H9 (cell line): ENCODE results near the gene GTF3C1. TPM values are rescaled to one million over a fixed set of nuclear protein-coding genes. Genes with fewer than 3 reads are reported as not detected.

Experiments used
- DNase-seq: peaks from one replicate; pipeline ENCODE4 v3.0.0-alpha.2; 2017
- H2AFZ ChIP-seq: one replicate; pipeline ENCODE4 v1.6.1; 2013; ENCODE audit warnings: mild to moderate bottlenecking, low read length, control low read depth, moderate library complexity
- H2AK5ac ChIP-seq: 2 replicates; pipeline ENCODE4 v1.6.1; 2013; ENCODE audit warnings: low read length, control low read depth, mixed read lengths; ENCODE audit not compliant: insufficient read length
- H2BK120ac ChIP-seq: one replicate; pipeline ENCODE4 v1.6.1; 2013; ENCODE audit warnings: low read depth, mild to moderate bottlenecking, low read length, control low read depth, inconsistent platforms; ENCODE audit not compliant: poor library complexity, severe bottlenecking
- H2BK12ac ChIP-seq: 2 replicates; pipeline ENCODE4 v1.6.1; 2013; ENCODE audit warnings: low read length, control low read depth, mixed read lengths, low read depth; ENCODE audit not compliant: insufficient read length
- H2BK15ac ChIP-seq: 2 replicates; pipeline ENCODE4 v1.6.1; 2013; ENCODE audit warnings: low read depth, low read length, control low read depth
- H2BK20ac ChIP-seq: one replicate; pipeline ENCODE4 v1.6.1; 2013; ENCODE audit warnings: low read depth, mild to moderate bottlenecking, low read length, control low read depth, inconsistent platforms; ENCODE audit not compliant: poor library complexity, severe bottlenecking
- H2BK5ac ChIP-seq: 2 replicates; pipeline ENCODE4 v1.6.1; 2013; ENCODE audit warnings: low read length, control low read depth, mixed read lengths; ENCODE audit not compliant: insufficient read length
- H3K14ac ChIP-seq: 2 replicates; pipeline ENCODE4 v1.6.1; 2013; ENCODE audit warnings: low read length, control low read depth; ENCODE audit not compliant: insufficient read depth
- H3K18ac ChIP-seq: 2 replicates; pipeline ENCODE4 v1.6.1; 2013; ENCODE audit warnings: low read depth, mild to moderate bottlenecking, mixed read lengths, low read length, control low read depth; ENCODE audit not compliant: insufficient read length
- H3K23ac ChIP-seq: 2 replicates; pipeline ENCODE4 v1.6.1; 2013; ENCODE audit warnings: low read length, control low read depth, mixed read lengths, low read depth; ENCODE audit not compliant: insufficient read length
- H3K23me2 ChIP-seq: 2 replicates; pipeline ENCODE4 v1.6.1; 2013; ENCODE audit warnings: low read depth, mild to moderate bottlenecking, mixed read lengths, low read length, control low read depth; ENCODE audit not compliant: insufficient read length, poor library complexity, severe bottlenecking
- H3K27ac ChIP-seq: 2 replicates; pipeline ENCODE4 v1.5.1; 2013; ENCODE audit warnings: low read length, control low read depth, mixed read lengths, low read depth; ENCODE audit not compliant: insufficient read length
- H3K27me3 ChIP-seq: 2 replicates; pipeline ENCODE4 v1.6.1; 2013; ENCODE audit warnings: low read length, control low read depth, inconsistent platforms; ENCODE audit not compliant: insufficient read depth
- H3K4ac ChIP-seq: 2 replicates; pipeline ENCODE4 v1.6.1; 2013; ENCODE audit warnings: low read depth, mild to moderate bottlenecking, control low read depth, inconsistent platforms, low read length, moderate library complexity
- H3K4me1 ChIP-seq: 2 replicates; pipeline ENCODE4 v1.6.1; 2013; ENCODE audit warnings: low read length, control low read depth, inconsistent platforms; ENCODE audit not compliant: insufficient read depth
- H3K4me2 ChIP-seq: 2 replicates; pipeline ENCODE4 v1.6.1; 2013; ENCODE audit warnings: low read length, control low read depth, mixed read lengths; ENCODE audit not compliant: insufficient read length, insufficient read depth
- H3K56ac ChIP-seq: 2 replicates; pipeline ENCODE4 v1.6.1; 2013; ENCODE audit warnings: low read depth, mild to moderate bottlenecking, mixed read lengths, low read length, control low read depth; ENCODE audit not compliant: insufficient read length
- H3K79me1 ChIP-seq: 2 replicates; pipeline ENCODE4 v1.6.1; 2013; ENCODE audit warnings: low read depth, mild to moderate bottlenecking, moderate library complexity, low read length, control low read depth, inconsistent platforms; ENCODE audit not compliant: insufficient read depth, poor library complexity, severe bottlenecking
- H3K79me2 ChIP-seq: 2 replicates; pipeline ENCODE4 v1.6.1; 2013; ENCODE audit warnings: low read length, control low read depth, inconsistent platforms; ENCODE audit not compliant: insufficient read depth
- H3K9ac ChIP-seq: 2 replicates; pipeline ENCODE4 v1.6.1; 2013; ENCODE audit warnings: low read length, control low read depth, mixed read lengths; ENCODE audit not compliant: insufficient read length; ENCODE audit errors: extremely low read depth
- H3K9me3 ChIP-seq: one replicate; pipeline ENCODE4 v1.6.1; 2013; ENCODE audit warnings: low read depth, low read length, inconsistent platforms; ENCODE audit not compliant: control insufficient read depth
- H3T11ph ChIP-seq: one replicate; pipeline ENCODE4 v1.6.1; 2013; ENCODE audit warnings: mild to moderate bottlenecking, low read length, control low read depth, inconsistent platforms
- H4K20me1 ChIP-seq: one replicate; pipeline ENCODE4 v1.6.1; 2013; ENCODE audit not compliant: control insufficient read depth, insufficient read length, insufficient read depth
- H4K5ac ChIP-seq: 2 replicates; pipeline ENCODE4 v1.6.1; 2013; ENCODE audit warnings: low read depth, mild to moderate bottlenecking, mixed read lengths, low read length, control low read depth; ENCODE audit not compliant: insufficient read length
- H4K8ac ChIP-seq: replicated peaks from 2 replicates; pipeline ENCODE4 v1.6.1; 2013; ENCODE audit warnings: low read length, control low read depth, mixed read lengths, low read depth; ENCODE audit not compliant: insufficient read length
- H4K91ac ChIP-seq: 2 replicates; pipeline ENCODE4 v1.6.1; 2013; ENCODE audit warnings: low read depth, mild to moderate bottlenecking, moderate library complexity, mixed read lengths, low read length, control low read depth; ENCODE audit not compliant: insufficient read length
- H3K27ac Mint-ChIP-seq, 3 experiments: 2 replicates in 2 of 3; 3 replicates in 1 of 3; pipeline ENCODE4 v1.8.0; 2020 to 2021; ENCODE audit warnings: mixed read lengths in 3 of 3, mild to moderate bottlenecking in 1 of 3, moderate library complexity in 1 of 3
- H3K27me3 Mint-ChIP-seq: 2 replicates; pipeline ENCODE4 v1.8.0; 2021; ENCODE audit warnings: low read depth, mild to moderate bottlenecking, moderate library complexity, mixed read lengths
- H3K36me3 Mint-ChIP-seq, 3 experiments: 2 replicates in 2 of 3; 3 replicates in 1 of 3; pipeline ENCODE4 v1.8.0; 2020 to 2021; ENCODE audit warnings: low read depth in 3 of 3, mixed read lengths in 3 of 3; ENCODE audit not compliant: insufficient read depth in 1 of 3
- H3K4me1 Mint-ChIP-seq, 2 experiments: 2 replicates each; pipeline ENCODE4 v1.8.0; 2020; ENCODE audit warnings: mixed read lengths in 2 of 2
- H3K4me3 Mint-ChIP-seq, 2 experiments: 2 replicates in 1 of 2; 3 replicates in 1 of 2; pipeline ENCODE4 v1.8.0; 2020 to 2021; ENCODE audit warnings: mild to moderate bottlenecking in 2 of 2, mixed read lengths in 2 of 2, moderate library complexity in 1 of 2
- H3K9me3 Mint-ChIP-seq, 2 experiments: 2 replicates in 1 of 2; 3 replicates in 1 of 2; pipeline ENCODE4 v1.8.0; 2020; ENCODE audit warnings: mild to moderate bottlenecking in 2 of 2, mixed read lengths in 2 of 2, moderate library complexity in 1 of 2
- CTCF ChIP-seq: fragments of 200-600 bp; sonication (generic); conservative IDR thresholded peaks from 3 replicates; pipeline ENCODE4 v1.8.0; 2021; ENCODE audit warnings: antibody characterized with exemption, mild to moderate bottlenecking
- WGBS: extraction: QIAGEN DNeasy Blood & Tissue Kit; methylation state at CpG from one replicate; pipeline ENCODE4 v1.1.7; 2013; ENCODE audit warnings: missing lambda C conversion rate, low lambda C conversion rate, mixed read lengths; ENCODE audit not compliant: insufficient read length; ENCODE audit errors: extremely low coverage; 5-methylcytosine and 5-hydroxymethylcytosine counted together
- total RNA-seq: library from RNA; stranded (reverse); gene quantifications from 2 replicates; pipeline ENCODE4 v1.2.1, GENCODE V29; 2021

GTF3C1 gene
- total RNA-seq, 1 experiment from 2014 or later = 113 TPM

- peaks cover 66 to 85% (median 85%) of the 10 kb centered on the region in 3 experiments for H3K36me3 Mint-ChIP-seq
- no peak for DNase-seq
- Histone ChIP-seq H4K91ac (no peak overlapping the region), H2AFZ (no peak overlapping the region), H3K9me3 (no peaks in the 10 kb centered on the region), H3K4ac (no peak overlapping the region), H2BK15ac (no peak overlapping the region), H3T11ph (no peak overlapping the region), H2BK20ac (no peak overlapping the region), H2BK120ac (no peak overlapping the region), H4K8ac (no peak overlapping the region), H3K79me1 (no peaks in the 10 kb centered on the region), H2BK5ac (no peak overlapping the region), H2AK5ac (no peak overlapping the region), H3K27me3 (no peaks in the 10 kb centered on the region), H3K4me1 (no peaks in the 10 kb centered on the region), H3K27ac (no peak overlapping the region), H4K20me1 (no peaks in the 10 kb centered on the region), H3K23me2 (no peaks in the 10 kb centered on the region), H3K9ac (no peak overlapping the region), H3K56ac (no peak overlapping the region), H4K5ac (no peak overlapping the region), H3K23ac (no peak overlapping the region), H2BK12ac (no peak overlapping the region), H3K18ac (no peak overlapping the region), H3K4me2 (no peak overlapping the region), H3K14ac (no peak overlapping the region), H3K79me2 (no peaks in the 10 kb centered on the region)
- no peak for TF ChIP-seq CTCF
- no peaks in the 10 kb centered on the region for H3K9me3 Mint-ChIP-seq
- peak overlapping the region in 1 of 3 experiments; percentile 56; a peak in 2 of 7 replicates for H3K27ac Mint-ChIP-seq
- no peaks in the 10 kb centered on the region for H3K4me1 Mint-ChIP-seq
- no CpG with 5 or more reads among the region's 2 CpGs for WGBS
- H3K27me3 Mint-ChIP-seq = no peaks in the 10 kb centered on the region
- H3K4me3 Mint-ChIP-seq = no peak overlapping the region; a peak in 1 of 5 replicates
Observed at GRCh38 chr16:27539120-27539519, 10.6 kb downstream of the GTF3C1 start.
